ENCODE measurements around the gene MYO7A. TPM values are rescaled to one million over a fixed set of nuclear protein-coding genes. Genes with fewer than 3 reads are reported as not detected.

The MYO7A gene
- total and polyA plus RNA-seq, 12 donors = 0.91 to 6.8 (median 2.8) TPM

- WGBS, 2 donors = 75 to 82% methylated on average over 8 of the region's 8 CpGs
- Histone ChIP-seq H3K4me3 (no peak overlapping the region), H3K27ac (no peak overlapping the region), H3K27me3 (no peaks in the 10 kb centered on the region), H3K4me1 (no peaks in the 10 kb centered on the region), H3K9me3 (no peaks in the 10 kb centered on the region), H3K36me3 (no peaks in the 10 kb centered on the region)
- no peak for TF ChIP-seq CTCF (IDR thresholded peaks at IDR 0.05)
- DNase-seq (no peak), ATAC-seq (no peak)
- intact Hi-C loops (cut with DNase I) = no loop called here
Measured at GRCh38 chr11:77167791-77168190, 39.7 kb downstream of the MYO7A start.

DNA sequence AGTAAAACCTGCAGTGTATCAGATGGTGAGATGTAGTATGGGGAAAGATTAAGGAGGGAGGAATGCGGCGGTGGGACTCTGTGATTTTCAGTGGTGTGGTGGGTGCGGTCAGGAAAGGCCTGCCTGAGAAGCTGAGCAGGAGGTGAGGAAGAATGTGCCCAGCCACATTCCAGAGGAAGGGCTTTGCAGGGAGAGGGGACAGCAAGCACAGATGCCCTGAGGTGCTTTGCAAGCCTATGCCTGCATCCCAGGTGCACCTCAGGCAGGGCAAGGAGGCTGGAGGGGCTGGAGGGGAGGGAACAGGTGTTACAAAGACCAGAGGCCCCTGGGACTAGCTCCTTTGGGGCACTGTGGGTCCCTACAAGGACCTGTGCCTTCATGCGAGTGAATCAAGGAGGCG, 42.1 kb downstream of the MYO7A start:
- Histone ChIP-seq H3K36me3 (no peaks in the 10 kb centered on the region), H3K27me3 (no peaks in the 10 kb centered on the region), H3K27ac (no peak overlapping the region), H3K4me1 (peaks cover 0 to 9% (median 0%) of the 10 kb centered on the region in 9 donors), H3K4me3 (no peak overlapping the region), H3K9me3 (no peaks in the 10 kb centered on the region)
- no peak for DNase-seq
- intact Hi-C loops (cut with DNase I) = no loop called here
- TF ChIP-seq CTCF (IDR thresholded peaks at IDR 0.05) = no peak
- WGBS, 2 donors = 93 to 95% methylated on average over 5 of the region's 5 CpGs
- ATAC-seq = no peak

- intact Hi-C loops (cut with DNase I) = no loop called here
- no peak for DNase-seq
- WGBS, 2 donors = 94 to 95% methylated on average over 8 of the region's 8 CpGs
Measured at GRCh38 chr11:77171254-77171653, 43.2 kb downstream of the MYO7A start.

DNA sequence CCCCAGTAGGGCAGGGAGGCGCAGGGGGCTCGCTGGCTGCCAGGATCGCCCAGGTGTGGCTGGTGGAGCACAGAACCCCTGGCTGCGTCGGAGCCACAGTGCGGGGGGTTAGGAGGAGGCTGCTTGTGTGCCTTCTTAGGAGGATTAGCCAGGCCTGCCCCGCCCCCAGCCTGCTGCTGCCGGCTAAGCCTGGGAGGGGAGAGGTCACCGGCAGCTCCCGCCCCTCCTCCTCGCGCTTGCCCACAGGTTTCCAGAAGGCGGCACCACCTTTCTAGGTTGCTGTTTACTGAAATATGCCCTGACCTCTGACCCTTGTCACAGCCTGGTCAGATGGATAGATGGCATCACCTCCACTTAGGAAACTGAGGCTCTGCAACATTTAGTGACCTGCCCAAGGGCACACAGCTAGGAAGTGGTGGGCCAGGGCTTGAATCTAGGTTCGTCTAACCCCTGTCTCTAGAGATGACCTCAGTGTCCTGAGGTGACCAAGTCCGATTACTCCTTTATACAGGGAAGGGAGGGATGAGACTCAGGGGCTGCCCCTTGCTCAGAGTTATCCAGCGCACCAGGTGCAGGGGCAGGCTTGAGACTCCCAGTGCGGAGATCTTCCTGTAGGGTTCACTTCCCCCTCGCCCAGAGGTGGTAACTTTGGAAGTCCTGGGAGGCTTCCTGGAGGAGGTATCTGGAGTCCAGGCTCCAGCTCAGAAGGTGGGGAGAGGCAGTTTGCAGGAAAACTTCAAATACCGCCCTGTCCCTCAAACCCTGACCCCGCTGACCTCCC, 44.0 kb downstream of the MYO7A start:
- Histone ChIP-seq H3K9me3 (no peaks in the 10 kb centered on the region), H3K27me3 (no peaks in the 10 kb centered on the region), H3K4me1 (peaks cover 0 to 22% (median 0%) of the 10 kb centered on the region in 9 donors), H3K36me3 (no peaks in the 10 kb centered on the region), H3K4me3 (no peak overlapping the region), H3K27ac (no peak overlapping the region)
- no peak for DNase-seq
- intact Hi-C loops (cut with DNase I) = no loop called here
- no peak for TF ChIP-seq CTCF (IDR thresholded peaks at IDR 0.05)
- no peak for ATAC-seq
- WGBS, 2 donors = 67 to 68% methylated on average over 20 of the region's 20 CpGs

More at GRCh38 chr11:77171254-77171653, 43.2 kb downstream of the MYO7A start:
- Histone ChIP-seq H3K4me3 (no peak overlapping the region), H3K27me3 (no peaks in the 10 kb centered on the region), H3K27ac (no peak overlapping the region), H3K36me3 (no peaks in the 10 kb centered on the region), H3K4me1 (peaks cover 0 to 18% (median 0%) of the 10 kb centered on the region in 9 donors), H3K9me3 (no peaks in the 10 kb centered on the region)
- no peak for ATAC-seq
- TF ChIP-seq CTCF (IDR thresholded peaks at IDR 0.05) = no peak
